ENCODE results near the gene TBC1D21.

Gene TBC1D21

DNA sequence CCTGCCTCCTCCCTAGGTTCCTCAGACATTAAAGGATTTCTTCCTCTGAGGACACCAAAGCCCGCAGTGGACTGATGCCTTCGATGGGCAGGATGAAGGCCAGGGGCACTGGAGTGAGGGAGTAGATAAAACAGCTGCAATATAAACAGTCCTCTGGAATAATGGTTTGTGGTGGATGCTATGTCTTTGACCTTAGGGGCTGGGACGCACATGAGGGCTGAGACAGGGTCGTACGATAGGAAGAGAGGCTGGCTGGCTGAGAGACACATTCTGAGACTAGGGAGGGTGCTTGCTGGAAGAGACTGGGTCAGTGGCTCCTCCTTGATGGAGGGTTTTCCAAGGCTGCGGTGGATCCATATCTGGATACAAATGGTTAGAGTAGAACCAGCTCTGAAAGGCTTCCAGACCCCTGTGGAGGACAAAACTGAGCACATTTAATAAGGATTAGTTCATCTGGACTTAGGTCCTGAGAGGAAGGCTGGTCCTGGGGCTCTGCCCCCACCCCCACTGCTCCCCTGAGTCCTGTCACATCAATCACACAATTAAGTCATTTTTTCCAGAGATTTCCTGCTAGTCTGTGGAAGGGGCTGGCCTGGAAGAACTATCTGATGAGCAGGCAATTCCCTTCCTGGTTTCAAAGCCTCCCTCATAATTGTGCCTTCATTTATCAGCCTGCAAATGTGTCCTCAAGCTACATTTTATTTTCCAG lies 15.8 kb downstream of the TBC1D21 start:
- DNase-seq (ENCODE audit: low spot score): no peak

DNA sequence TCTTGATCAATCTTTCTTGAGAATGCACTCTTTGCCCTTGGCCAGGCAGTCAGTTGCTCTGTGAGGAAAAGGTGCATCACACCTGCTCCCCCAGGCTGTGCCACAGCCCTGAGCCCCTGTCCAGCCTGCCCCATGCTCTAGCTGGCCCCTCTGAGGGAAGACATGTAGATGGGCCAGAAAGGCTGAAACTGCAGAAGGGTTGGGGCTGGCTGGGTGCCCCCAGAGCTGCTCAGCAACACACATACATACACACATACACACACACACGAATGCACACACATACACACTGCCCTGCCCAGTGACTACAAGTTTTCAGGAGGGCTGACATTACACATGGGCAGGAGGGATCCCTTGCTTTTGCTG lies 16.4 kb downstream of the TBC1D21 start:
- no peak for DNase-seq (ENCODE audit: low spot score)

DNA sequence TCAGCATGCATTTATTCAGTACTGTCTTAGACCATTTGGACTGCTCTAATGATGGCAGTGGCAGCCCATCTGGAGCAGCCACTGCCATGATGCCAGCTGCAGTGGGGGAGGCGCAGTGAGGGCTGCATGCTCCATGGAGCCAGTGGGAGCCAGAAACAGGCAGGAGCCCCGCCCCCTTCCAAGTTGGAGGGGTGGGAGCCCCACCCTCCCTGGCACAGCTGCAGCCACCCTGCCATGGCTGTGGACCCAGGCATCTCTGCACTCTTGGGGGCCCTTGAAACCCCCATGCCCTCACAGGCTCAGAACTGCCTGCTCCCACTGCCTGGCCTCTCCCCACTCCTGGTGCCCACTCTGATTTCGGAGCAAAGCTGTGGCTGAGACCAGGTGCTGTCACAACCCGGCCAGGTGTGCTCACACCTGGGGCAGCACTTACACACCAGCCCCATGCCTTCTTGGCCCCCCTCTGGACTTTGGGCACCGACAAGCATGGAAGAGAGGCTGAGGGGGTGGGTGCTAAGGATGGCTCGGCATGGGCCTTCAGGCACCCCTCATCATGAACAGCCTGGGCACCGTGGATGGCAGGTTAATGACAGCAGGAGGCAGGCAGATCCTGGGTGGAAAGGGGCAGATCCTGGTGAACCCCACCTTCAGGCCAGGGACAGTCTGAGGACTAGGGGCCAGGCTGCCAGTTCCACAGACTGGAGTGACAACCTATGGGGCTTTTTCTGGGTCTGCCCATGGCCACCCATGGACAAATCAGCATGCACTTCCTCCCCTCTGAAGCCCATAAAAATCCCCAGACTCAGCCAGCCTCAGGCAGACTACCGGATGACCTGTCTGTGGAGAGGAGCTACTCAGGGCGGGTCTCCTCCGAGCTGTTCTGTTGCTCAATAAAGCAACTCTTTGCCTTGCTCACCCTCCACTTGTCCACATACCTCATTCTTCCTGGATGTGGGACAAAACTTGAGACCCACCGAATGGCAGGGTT lies 18.3 kb downstream of the TBC1D21 start:
- no peak for DNase-seq (ENCODE audit: low spot score)

DNA sequence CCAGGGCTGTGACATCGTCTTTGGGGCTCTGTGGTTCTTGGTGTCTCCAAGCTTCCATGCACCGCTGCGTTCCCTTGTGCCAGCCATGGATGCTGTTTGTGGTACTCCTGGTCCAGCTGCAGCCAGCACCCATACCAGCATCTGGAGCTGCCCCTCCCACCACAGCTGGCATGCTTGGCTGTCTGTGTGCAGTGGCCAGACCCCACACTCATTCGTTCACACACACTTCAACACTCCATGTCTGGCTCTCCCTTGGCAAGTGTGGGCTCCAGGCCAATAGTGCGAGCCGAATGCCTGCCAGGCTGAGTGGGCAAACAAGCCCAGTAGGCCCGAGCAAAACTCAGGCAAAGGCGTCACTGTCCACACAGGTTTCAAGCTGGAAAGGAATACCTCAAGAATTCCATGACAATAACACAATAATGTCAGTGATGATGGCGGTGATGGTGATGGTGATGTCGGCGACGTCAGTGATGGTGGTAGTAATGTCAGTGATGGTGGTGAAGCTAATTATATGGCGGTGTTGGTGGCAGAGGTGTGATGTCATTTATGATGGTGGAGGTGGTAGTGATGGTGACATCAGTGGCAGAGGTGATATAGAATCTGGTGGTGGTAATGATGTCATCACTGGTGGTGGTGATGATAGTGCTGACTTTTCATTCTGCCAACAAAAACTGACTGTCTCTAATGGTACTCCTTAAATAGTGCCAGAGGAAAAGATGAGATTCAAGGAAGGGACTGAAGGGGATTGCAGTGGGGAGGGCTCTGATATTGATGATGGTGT lies 19.3 kb downstream of the TBC1D21 start:
- no peak for DNase-seq (ENCODE audit: low spot score)

DNA sequence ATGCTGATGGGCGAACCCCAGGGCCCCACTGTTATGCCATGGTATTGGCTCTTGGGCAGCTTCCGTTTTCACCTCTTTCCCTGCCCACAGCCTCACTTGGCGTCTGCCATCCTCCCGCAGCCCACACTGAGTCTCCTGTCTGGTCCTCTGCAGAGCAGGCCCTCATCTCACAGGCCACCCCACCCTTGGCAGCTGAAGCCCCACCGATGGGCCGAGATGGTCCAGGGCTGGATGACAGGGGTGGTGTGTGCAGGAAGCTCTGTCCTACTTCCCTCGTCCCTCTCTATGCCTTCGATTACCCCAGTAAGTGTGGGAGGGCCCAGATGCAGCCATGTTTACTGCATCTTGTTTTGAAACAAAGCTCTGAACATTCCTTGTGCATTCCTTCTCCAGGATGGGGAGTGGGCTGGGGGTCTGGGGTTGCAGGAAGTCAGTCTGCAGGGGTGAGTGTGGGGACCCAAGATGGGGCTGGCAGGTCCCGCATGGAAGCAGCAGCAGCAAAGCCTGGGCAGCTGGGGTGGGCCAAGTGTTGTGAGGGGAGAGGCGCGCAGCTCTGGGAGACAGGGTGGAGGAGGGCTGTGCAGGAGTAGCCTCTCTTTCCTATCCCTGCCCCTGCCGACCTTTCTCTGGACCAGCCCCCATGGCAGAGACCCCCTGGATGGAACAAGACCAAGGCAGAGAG lies 20.9 kb downstream of the TBC1D21 start:
- DNase-seq (ENCODE audit: low spot score): no peak

DNA sequence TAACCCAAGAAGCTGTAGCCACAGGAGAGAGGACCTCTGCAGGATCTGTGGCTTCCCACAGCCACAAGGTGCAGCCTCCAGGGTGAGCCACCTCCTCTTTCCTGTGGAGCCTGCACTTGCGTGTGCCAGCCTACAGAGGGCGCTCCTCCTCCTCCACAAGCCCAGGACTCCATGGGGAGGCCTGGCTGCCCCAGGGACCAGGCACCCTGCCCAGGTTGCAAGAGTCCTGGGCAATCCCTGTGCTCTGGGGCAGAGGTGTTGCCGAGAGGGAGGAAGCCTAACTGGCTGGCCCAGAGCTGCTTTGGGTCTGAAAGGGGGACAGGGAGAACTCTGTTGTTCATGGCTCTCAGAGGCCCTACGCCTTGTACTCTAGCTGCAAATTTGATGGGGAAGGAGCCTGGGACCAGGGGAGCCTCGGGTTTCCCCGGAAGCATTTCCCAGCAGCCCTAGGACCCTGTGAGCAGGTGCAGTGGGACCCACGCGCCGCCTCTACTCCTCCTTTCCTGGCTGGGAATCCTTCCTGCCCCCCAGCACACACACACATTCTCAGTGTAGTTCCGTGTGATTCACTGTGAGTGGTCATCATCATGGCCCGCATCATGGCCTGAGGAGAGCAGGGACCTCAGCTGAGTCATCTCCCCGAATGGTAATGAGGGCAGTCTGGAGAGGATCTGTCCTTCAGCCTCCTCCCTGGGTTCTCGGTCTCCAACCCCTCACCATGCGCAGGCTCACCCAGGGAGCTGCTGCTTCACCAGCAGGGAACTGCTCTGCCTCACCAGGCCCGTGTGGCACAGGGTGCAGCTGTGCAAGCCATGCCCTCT lies 24.3 kb downstream of the TBC1D21 start:
- DNase-seq (ENCODE audit: low spot score): peak; percentile 46

DNA sequence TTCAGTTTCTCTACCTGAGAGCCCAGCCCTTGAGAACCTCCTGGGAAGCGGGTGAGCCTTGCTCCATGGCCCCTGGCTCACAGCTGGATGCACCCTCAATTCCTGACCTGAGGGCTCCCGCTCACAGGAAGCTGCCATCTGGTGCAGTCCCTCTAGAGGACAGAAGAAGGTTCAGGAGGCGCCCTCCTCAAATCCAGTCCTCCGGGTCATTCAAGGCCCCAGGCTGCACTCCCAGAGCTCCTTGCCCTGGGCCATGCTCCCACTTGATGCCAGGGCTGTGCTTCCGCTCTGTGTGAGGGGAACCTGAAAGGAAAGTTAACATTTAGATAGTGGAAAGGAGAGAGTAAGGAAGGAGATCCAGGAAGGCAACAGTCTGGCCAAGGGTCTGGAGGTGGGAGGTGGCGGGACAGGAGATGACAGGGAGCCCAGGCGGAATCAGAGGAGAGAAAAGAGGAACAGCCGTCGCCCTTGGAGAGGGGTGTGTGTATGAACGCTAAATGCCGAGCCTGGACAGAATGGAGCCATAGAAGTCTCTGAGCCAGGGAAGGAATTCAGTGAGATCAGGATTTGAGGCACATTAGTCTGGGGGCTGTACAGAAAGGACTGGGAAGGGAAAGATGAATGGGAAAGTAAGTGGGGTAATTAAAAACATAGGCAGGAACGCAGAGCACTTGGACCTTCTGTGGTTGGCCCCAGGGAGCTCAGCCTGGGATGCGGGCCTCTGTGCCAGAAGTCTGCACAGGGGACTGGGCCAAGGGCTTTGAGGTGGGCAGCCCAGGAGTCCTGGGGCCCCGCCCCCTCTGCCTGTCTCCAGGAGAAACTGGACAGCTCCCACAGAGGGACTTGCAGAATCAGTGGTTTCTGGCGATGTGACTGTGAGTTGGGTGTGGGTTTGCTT lies 26.1 kb downstream of the TBC1D21 start:
- DNase-seq (ENCODE audit: low spot score): no peak

DNA sequence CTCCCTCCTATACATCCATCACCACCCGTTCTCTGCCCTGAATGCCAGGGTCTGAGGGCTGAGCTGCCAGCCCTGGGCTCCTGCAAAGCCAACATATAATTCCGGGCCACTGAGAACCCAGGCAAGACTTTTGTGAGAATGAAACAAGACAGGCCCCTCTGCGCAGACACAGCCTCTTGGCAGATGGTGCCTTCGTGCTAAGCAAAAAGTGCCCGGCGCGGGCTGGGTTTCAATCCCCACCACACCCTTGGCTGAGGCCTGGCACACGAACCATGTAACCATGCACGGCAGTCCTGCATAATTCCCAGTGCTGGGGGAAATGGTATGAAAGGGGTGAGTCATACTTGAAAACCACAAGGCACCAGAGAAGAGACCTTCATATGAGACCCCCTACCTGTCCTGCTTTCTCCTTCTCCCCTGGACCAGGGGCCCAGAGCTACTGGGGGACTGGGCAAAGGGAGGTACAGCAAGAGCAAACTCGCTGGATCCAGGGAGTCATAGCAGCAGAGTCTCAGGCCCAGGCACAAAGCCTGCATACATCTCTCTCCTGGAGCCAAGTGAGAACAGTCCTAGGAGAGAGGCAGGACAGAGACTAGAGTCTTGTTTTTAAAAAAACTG lies 26.8 kb downstream of the TBC1D21 start:
- DNase-seq (ENCODE audit: low spot score): no peak

DNA sequence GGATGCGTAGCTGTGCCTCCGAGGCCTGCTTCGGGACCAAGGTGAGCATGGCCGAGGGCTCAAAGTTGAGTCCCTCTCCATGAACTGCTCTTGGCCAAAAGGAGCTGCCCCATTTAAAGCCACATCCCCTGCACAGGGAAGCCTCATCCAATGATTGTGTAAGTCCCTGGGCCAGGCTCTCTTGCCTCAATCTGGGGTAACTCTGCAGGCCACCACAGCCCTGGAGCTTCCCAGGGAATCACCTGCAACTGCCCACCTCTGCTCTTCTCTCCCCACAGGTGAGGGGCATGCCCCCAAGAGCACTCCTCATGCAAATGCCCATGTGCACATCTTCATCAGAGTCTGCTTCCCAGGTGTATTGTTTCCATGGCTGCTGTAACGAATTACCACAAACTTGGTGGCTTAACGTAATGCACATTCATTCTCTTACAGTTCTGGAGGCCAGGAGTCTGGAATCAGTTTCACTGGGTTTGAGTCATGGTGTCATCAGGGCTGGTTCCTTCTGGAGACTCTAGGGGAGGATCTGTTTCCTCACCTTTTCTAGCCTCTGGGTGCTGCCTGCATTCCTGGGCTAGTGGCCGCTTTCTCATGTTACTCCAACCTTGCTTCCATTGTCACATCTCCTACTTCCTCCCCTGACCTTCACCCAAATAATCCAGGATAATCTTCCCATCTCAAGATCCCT lies 27.9 kb downstream of the TBC1D21 start:
- DNase-seq (ENCODE audit: low spot score): no peak

DNA sequence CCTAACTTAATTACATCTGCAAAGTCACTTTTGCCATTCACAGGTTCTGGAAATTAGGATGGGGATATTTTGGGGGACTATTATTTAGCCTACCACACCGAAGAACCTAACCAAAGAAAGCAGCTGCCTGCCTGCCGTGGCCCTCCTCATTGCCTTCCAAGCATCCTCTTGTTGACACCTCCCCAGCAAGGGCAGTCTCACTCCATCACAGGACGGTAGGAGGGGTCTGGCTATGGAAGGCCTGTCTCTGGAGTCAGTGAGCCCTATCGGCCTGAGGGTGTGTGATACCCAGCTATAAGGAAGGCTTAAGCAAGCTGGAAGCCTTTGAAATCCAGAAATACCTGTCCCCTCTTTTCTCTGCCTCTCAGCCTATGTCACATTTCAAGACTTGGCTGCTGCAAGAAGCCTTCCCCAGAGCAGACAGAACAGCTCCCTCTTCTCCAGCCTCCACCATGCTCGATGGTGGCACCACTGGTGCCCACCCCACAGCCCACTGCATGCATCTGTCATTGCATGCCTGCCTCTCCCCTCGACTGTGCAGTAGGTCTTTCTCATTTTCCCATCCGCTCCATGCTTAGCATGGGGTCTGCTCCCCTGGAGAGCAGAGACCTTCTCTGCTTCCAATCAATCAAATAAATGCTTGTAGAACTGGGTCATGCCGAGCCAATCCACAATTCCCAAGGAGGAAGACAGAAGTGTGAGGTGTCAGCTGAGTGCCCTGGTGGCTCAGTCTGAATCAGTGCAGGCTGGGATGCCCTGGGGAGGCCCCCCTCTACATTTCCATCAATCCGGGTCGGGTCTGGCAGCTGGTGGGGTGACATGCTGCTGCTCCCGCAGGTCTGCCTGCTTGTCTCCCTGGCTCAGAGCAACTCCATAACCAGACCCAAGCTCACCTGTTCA lies 29.0 kb downstream of the TBC1D21 start:
- DNase-seq (ENCODE audit: low spot score): no peak

DNA sequence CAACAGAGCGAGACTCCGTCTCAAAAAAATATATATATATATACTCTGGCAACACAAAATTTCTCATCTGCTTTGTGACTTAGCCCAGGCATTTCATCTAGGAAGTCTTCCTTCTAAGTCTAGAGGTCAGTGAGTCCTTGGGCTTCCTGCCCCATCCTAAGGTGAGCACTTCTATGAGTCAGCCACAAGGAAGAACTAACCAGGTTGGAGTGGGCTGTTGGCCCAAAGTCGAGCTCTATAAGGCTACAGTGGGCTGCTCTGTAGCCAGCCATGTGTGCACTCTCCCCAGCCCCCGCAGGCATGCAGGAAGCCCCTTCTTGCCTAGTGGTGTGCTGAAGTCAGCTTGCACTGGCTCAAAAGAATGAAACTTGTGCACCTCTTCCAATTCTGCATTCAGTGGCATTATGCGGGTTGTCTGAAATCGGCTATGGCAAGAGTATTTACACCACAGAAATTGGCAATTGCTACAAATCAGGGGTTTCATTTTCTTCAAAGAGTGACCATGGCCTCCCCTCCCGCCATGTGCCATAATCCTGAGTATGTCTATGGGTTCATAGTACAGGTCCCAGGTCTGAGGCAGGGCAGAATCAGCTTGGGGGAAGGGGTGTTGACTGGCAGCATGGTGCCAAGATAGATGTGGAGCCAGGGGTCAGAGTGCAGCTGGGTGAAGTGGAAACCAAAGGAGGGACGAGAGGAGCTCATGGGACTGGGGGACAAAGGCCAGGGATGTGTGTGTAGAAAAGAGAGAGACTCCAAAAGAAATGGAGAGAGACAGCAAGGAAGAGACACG lies 30.9 kb downstream of the TBC1D21 start:
- no peak for DNase-seq (ENCODE audit: low spot score)

DNA sequence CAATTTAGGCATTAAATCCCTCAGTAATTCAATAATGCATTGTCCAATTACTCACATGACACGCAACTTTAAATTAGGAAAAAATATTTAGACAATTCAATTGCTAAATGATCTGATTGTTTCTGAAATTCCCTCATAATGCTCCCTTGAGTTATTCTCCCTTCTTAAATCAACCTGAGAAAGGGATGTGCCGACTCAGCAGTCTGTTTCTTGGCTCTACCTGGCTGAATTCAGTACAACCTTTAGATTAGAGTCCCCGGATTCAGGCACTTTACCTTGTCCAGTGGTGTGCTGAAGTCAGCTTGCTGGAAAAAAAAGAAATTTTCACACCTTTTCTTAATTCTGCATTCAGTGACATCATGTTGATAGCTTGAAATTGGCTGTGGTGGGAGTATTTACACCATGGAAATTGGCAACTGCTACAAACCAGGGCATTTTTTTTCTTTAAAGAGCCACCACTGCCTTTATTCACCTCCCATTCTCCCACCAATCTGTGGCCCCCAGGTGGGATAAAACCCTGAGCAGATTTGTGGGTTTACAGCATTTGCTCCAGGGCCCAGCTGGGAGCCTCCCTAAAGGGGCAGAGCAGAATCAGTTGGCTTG lies 32.0 kb downstream of the TBC1D21 start:
- DNase-seq (ENCODE audit: low spot score): no peak

DNA sequence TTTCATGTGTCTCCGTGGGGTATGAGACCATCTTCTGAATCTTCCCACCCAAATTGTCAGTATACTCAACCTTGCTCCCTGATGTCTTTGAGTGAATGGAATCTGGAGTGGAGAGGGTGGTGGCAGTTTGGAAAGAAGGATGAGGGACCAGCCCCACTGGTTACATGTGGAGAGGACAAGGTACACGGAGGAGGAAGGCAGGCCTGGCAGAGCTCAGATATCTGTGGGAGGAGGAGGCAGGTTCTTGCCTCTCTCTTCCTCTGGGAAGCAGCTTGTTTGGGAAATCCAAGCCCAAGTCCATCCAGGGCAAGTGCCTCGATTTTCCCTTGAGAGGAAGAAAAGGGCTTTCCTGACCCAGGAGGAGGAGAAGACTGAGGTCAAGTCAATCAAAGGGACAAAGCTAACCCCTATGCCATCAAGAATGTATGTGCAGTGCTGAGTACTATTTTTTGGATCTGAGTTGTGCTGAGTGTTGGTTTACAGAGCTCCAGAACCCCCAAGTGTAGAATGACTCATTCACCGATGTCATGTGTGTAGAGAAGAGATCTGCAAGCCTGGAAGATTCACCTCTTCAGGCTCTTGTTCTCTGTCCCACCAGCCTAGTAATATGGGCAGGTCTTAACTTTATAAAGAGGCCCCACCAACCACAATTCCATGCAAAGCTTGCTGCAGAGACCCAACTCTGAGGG lies 33.1 kb downstream of the TBC1D21 start:
- no peak for DNase-seq (ENCODE audit: low spot score)

DNA sequence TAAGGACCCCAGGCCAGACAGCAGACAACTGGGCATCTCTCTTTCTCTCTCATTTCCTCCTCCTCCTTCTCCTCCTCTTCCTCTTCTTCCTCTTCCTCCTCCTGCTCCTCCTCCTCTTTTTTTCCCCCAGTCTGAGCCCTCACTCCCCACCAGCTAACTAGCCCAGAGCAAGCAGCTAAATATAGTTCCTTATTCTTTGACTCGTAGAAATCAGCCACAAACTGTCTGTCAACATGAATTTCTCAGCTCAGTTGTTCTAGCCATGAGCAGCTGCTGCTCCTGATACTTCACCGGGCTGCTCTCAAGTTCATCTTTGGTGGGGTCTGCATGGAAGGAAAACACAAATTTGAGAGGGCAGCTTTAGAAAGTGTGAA lies 33.7 kb downstream of the TBC1D21 start:
- DNase-seq (ENCODE audit: low spot score): no peak

DNA sequence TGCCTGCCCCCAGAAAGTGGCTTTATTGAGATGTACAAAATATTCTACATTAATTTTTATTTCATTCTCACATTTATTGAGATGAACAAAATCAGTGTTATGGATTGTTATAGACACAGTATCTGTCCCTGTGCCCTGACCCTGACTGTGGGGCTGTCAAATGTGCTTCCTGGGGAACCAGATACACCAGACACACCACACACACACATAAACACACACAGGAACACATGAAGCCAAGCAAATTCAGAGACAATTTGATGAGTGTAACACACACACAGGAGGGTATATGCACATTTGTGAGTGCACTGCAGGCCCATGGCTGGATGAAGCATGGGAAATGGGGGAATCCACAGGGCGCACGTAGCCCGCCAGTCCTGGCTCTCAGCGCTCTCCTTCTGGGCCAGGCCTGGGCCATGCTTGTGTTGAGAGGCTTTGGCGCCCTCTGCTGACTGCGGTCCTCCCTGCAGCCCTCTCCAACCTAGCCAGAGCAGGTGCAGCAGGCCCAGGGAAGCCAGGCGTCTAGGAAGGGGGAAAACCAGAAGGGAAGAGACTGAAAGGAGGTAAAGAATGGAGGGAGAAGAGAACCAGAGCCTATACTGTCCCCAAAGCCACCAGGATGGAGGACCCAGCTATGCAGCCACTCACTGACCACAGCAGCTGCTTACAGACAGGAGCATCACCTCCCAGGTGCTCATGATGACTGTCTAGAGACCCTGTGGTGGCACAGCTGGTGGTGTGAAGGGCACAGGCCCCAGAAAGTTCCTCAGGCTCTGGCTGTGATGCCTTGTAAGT lies 34.9 kb downstream of the TBC1D21 start:
- DNase-seq (ENCODE audit: low spot score): peak; percentile 41

DNA sequence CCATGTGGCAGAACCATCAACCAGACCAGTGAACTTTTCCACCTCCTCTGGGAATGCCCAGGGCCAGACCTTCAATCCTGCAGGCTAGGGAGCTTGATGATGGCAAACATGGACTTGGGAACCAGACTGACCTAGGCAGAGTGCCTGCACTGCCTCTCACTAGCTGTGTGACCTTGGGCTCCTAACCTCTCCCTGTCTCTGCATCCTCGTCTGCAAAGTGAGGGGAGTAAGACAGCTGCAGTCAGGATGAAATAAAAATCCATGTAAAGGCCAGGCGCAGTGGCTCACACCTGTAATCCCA lies 35.4 kb downstream of the TBC1D21 start:
- no peak for DNase-seq (ENCODE audit: low spot score)

Data from hematopoietic multipotent progenitor cell treated with erythropoietin and hydrocortisone succinate and interleukin-3 and kit ligand, for 17 days (in vitro differentiated cells).